KBM-7 (cell line): ENCODE data around the gene CACFD1.

Experiments used
- DNase-seq: peaks from one replicate; pipeline ENCODE4 v3.0.0-alpha.2; 2015
- in situ Hi-C: fragments of 300-500 bp; cut with MboI; formaldehyde crosslinking; loops from 2 replicates; pipeline ENCODE4 v1.14.3; 2020; ENCODE audit warnings: low sequenced_read_pairs, low pct_unique_long_range_greater_than_20kb, mixed read lengths

The CACFD1 gene

GRCh38 chr9:133511607-133512006, 51.8 kb downstream of the CACFD1 start:
- no peak for DNase-seq
- in situ Hi-C loops, result no loop called here

DNA sequence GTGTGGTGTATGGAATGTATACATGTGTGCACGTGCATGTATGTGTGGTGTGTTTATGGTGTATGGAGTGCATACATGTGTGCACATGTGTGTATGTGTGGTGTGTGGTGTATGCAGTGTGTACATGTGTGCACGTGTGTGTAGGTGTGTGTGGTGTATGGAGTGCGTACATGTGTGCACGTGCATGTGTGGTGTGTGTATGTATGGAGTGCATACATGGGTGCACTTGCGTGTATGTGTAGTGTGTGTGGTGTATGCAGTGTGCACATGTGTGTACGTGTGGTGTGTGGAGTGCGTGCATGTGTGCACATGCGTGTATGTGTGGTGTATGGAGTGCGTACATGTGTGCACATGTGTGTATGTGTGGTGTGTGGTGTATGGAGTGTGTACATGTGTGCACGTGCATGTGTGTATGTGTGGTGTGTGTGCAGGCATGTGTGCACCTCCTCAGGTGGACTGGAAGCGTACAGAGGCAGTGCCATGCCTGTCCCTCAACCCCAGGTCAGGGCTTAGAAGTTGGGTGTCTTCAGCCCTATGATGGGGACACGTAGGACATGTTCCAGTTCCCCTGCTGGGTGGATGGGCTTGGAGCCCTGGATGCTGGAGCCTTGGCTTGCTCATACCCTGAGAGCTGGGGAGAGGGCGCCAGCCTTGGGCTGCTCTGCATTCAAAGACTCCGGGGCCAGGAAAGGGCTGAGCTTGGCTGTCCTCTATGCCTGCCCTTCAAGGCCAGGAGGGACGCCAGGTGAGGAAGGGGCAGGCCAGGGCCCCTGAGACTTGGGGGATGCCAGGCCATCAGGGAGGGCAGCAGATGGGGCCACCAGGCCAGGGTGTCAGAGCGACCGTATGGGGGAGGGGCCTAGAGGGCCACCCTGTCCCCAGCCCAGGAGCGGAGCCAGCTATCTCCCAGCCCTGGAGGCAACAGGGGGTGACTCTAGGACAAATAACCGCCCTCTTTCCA, 52.8 kb downstream of the CACFD1 start:
- in situ Hi-C loops, result no loop called here
- no peak for DNase-seq

GRCh38 chr9:133513214-133514100, 53.7 kb downstream of the CACFD1 start:
- in situ Hi-C loops, result no loop called here
- no peak for DNase-seq

DNA sequence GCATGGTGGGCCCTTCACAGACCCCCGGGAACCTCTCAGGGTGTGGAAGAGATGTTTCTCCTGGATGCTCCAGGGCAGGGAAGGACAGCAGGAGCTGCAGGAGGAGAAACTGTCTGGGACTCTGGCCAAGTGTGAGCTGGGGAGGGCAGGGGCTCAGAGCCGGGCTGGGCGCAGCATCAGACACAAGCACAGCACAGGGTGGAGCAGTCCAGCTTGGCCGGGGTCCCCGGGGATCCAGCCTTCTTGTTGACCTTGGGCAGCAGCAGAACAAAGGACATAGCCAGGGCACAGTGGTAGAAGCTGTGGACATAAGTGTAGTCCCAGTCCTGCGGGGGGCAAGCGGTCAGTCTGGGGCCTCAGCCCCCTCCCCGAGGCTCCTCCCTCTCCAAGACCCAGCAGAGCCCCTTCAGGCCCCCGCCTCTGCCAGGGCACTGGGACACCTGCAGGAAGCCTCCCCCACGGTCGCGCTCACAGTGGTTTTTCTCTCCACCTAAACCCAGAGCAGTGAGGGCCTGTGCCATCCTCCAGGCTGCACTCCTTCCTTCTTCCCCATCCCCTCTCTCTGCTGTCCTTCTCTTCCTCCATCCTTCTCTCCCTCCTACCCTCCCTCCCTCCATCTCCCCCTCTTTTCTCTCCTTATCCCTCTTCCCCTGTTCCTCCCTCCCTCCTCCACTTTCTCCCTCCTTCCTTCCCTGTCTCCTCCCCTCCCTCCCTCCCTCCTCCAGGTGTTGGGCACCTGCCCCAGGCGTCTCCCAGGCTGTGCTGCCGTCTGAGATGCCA, 54.9 kb downstream of the CACFD1 start:
- no peak for DNase-seq
- in situ Hi-C loops, result no loop called here

- no peak for DNase-seq
- in situ Hi-C loops, result no loop called here
Measured at GRCh38 chr9:133515240-133515610, 55.4 kb downstream of the CACFD1 start.

DNA sequence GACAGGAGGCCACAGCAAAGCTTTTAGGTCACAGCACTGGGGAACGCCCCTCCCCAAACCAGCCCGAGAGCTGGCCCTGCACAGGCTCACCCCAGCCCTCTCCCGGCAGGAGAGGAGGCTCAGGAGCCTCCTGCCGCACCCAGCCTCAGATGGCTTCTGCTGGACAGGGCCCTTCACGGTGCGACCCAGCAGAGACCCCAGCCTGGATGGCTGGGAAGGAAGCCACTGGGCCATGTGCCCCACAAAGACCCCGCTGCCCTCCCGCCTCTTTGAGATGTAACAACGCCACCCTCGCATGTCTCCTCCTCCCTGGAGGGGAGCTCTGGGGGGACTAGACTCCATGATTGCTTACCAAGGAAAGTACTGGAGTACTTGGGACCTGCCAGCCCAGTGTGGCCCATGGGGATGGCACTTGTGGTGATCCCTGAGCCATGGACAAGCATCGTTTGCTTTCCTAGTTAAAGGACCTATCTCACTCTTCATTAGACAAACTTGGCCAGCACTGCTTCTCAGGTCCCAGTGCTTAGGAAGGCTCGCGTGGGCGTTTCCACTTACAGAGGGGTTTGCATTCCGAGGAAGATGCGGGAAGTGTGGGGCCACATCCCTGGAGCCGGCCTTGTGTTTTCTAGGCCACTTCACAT, 56.0 kb downstream of the CACFD1 start:
- DNase-seq, result no peak
- in situ Hi-C loops, result no loop called here

DNA sequence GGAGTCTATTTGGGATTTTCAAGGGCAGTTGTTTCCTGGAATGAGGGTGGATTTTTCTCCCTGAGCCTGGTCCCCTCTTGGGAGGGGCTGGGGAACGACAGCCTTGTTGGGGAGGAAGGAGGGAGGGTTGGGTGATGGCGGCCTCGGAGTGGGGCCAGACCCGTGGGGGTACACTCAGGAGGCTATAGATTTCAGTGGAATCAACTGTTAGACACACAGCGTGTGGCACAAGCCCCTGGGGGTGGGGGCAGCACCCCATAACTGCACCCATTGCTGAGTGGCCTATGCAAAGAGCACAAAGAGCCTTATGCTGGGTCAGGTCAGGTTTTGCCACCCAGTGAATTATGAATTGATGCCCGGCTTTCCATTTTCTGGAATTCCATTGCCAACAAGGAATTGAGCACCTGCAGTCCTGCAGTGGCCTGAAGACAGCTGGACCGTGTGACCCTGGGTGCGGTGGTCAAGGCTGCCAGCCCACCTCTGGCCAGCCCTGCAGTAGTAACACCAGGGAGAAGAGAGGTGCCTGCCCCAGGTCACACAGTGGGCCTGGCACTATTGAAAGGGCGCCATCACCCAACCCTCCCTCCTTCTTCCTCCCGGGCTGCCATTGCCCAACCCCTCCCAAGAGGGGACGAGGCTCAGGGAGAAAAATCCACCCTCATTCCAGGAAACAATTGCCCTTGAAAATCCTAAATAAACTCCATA, 56.6 kb downstream of the CACFD1 start:
- no peak for DNase-seq
- in situ Hi-C loops, result no loop called here

GRCh38 chr9:133516961-133517350, 57.2 kb downstream of the CACFD1 start:
- no peak for DNase-seq
- in situ Hi-C loops, result no loop called here

GRCh38 chr9:133517711-133518110, 57.9 kb downstream of the CACFD1 start:
- no peak for DNase-seq
- in situ Hi-C loops, result no loop called here

DNA sequence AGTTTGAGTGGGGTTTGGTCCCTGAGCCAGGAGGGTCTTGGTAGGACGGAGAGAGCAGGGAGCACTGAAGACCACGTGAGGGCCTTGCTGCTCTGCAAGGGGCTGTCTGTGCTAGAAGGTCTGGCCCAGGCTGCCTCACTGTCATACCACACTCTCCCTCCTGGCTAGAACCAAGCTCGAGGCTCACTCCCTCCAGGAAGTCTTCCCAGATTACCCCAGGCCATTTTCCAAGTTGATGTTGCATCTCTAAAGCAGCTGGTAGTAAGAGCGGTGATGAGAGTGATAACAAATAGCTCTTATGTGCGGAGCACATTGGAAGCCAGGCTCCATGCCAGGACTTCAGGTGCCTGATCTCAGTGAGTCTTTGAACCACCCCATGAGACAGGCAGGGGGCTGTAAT, 58.4 kb downstream of the CACFD1 start:
- in situ Hi-C loops, result no loop called here
- no peak for DNase-seq

DNA sequence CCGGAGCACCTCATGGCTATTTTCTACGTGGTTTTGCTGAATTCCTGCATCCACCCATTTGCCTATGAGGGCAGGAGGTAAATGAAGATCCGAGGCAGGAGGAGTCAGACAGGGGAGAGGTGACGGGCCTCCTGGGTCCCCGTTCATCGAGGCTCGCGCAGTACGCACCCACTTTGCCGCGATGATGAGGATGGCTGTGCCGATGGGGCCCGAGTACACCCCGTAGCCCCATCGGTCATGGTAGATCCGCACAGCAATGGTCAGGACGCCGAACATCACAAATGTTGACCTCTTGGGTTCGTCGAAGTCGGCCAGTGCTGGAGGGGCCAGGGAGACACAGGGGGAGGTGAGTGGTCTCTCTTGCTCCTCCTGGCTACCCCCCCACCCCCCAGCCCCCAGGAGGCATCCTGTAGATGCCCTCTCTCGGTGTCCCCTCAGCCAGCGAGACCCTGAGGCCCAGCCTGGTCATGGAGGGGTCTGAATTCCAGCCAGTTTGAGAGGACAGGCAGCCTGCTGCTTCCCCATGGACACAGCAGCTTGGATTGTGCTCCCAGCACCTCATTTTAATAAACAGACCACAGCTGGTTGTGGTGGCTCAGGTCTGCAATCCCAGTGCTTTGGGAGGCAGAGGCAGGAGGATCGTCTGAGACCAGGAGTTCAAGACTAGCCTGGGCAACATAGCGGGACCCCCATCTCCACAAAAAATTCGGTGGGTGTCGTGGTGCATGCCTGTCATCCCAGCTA, 59.1 kb downstream of the CACFD1 start:
- in situ Hi-C loops, result no loop called here
- no peak for DNase-seq

- in situ Hi-C loops, result no loop called here
- no peak for DNase-seq
Measured at GRCh38 chr9:133519693-133520092, 59.9 kb downstream of the CACFD1 start.

DNA sequence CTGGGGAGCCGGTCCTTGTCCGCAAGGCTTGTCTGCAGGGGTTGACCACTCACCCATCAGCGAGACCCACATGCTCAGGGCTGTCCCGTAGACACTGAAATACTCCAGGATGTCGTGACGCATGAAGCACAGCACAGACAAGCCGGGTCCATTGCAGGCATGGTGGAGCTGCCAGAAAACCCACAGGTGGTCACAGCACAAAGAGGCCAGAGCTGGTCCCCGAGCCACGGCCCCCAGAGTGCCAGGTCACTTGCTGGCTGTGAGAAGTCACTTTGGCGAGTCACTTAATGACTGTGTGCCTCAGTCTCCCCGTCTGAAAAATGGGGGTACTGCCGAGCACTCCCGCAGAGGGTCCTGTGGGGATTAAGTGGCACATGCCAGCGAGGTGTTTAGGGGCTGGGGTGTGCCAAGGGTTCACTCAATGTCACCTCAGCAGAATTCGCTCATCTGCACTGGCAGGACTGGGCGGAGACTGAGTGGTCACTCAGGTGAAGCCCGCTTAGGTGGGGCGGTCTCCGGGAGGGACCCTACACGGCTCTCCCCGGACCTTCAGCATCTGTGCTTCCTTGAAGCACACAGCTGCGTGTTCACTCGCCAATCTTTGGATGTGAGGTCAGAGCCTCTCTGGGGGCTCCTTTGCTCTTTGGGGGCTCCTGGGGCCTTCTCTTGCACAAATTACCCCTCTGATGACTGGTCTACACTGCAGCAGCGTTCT, 60.5 kb downstream of the CACFD1 start:
- DNase-seq, result no peak
- in situ Hi-C loops, result no loop called here
